Transverse colon (tissue), 4 donors: ENCODE measurements around the gene MIOX. TPM values are rescaled to one million over a fixed set of nuclear protein-coding genes. Genes with fewer than 3 reads are reported as not detected.

Experiments
- DNase-seq: peaks from one replicate; pipeline ENCODE4 v3.0.0-alpha.2; 2019
- H3K27ac ChIP-seq, 4 donors: fragments of 200-600 bp; sonication (generic); 2 replicates each; pipeline ENCODE4 v1.5.1; 2016 to 2018; ENCODE audit warnings: inconsistent platforms in 4 of 4
- H3K27me3 ChIP-seq: fragments of 200-600 bp; sonication (generic); 2 replicates; pipeline ENCODE4 v1.5.1; 2017; ENCODE audit warnings: inconsistent platforms
- H3K36me3 ChIP-seq, 4 donors: fragments of 200-600 bp; sonication (generic); 2 replicates each; pipeline ENCODE4 v1.5.1; 2017 to 2019; ENCODE audit warnings: inconsistent platforms in 4 of 4
- H3K4me1 ChIP-seq, 4 donors: fragments of 200-600 bp; sonication (generic); 2 replicates each; pipeline ENCODE4 v1.5.1; 2017 to 2020; ENCODE audit warnings: inconsistent platforms in 4 of 4
- H3K4me3 ChIP-seq, 4 donors: fragments of 200-600 bp; sonication (generic); 1 replicate in 1 of 4; 2 replicates in 3 of 4; pipeline versions ENCODE4 v1.5.1 to v1.6.1; 2017 to 2019; ENCODE audit warnings: inconsistent platforms in 4 of 4
- H3K9me3 ChIP-seq, 2 donors: fragments of 200-600 bp; sonication (generic); 2 replicates each; pipeline ENCODE4 v1.5.1; 2017 to 2019; ENCODE audit warnings: inconsistent platforms in 2 of 2
- EP300 ChIP-seq: sonication (generic); formaldehyde crosslinking; IDR thresholded peaks from one replicate; pipeline ENCODE4 v1.6.1; 2017; ENCODE audit warnings: antibody characterized with exemption, low read depth
- POLR2A ChIP-seq: fragments of 450-650 bp; IDR thresholded peaks from one replicate; pipeline ENCODE4 v1.6.1; 2016; ENCODE audit warnings: antibody characterized with exemption, mild to moderate bottlenecking, moderate library complexity
- POLR2AphosphoS5 ChIP-seq, 3 donors: sonication (generic); formaldehyde crosslinking; IDR thresholded peaks; one replicate each; pipeline ENCODE4 v1.6.1; 2016; ENCODE audit warnings: antibody characterized with exemption in 3 of 3
- WGBS, 2 donors: methylation state at CpG; one replicate each; pipeline ENCODE4 v1.1.5; 2018; ENCODE audit warnings: low coverage in 1 of 2; 5-methylcytosine and 5-hydroxymethylcytosine counted together
- in situ Hi-C, 4 donors: fragments of 200-750 bp; cut with MboI; loops; one replicate each; pipeline versions ENCODE4 v1.15.0 to v1.15.1; 2017; ENCODE audit warnings: low sequenced_read_pairs in 3 of 4, low pct_ligation_motif_present in 1 of 4, low pct_unique_long_range_greater_than_20kb in 1 of 4
- intact Hi-C: fragments of 100-400 bp; cut with DNase I; formaldehyde crosslinking; loops from one replicate; pipeline ENCODE4 v1.15.1; 2023; ENCODE audit warnings: low total_unique reads
- total RNA-seq, 4 donors: library from RNA; depleted of rRNA; stranded (reverse); fragments of >200 nt; gene quantifications; one replicate each; pipeline ENCODE4 v1.1.0, GENCODE V29; 2016
- TF ChIP-seq, protein P1 (sequence below), 5 experiments: fragments of 200-600 bp in 3 of 5; fragments of 450-650 bp in 2 of 5; sonication (generic) in 3 of 5; IDR thresholded peaks; 1 replicate in 2 of 5; 2 replicates in 3 of 5; pipeline ENCODE4 v1.5.1; 2016 to 2017; ENCODE audit warnings: antibody characterized with exemption in 5 of 5, inconsistent platforms in 3 of 5, mild to moderate bottlenecking in 2 of 5, moderate library complexity in 1 of 5

Gene MIOX
- total RNA-seq, 4 donors from 2014 or later, result not detected

DNA sequence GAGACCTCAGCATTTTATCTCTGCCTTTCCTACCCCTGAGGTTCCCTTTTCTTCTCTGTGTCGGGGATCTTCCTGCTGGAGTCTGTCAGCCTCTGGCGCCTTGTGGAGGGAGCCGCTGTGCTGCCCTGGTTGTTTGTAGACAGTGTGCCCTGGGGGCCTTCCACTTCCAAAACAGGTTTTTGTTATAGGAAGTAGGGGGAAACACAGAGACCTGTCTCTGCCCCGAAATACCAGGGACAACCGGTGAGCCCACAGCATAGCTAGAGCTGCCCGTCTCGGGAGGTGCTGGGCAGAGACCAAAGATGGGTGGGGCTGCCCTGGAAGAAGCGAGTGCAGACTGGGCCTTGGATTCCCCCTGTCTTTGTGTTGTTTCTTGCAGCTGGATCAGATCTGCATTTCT lies 29.4 kb downstream of the MIOX start:
- Histone ChIP-seq H3K27ac (no peak overlapping the region), H3K4me3 (no peak overlapping the region), H3K36me3 (peaks cover 0 to 21% (median 5%) of the 10 kb centered on the region in 4 donors), H3K4me1 (no peaks in the 10 kb centered on the region), H3K27me3 (no peaks in the 10 kb centered on the region), H3K9me3 (no peaks in the 10 kb centered on the region)
- DNase-seq, result no peak
- in situ Hi-C loops (no loop called here), intact Hi-C loops (no loop called here)
- no peak for TF ChIP-seq EP300
- no peak for TF ChIP-seq POLR2A
- TF ChIP-seq, protein P1, sequence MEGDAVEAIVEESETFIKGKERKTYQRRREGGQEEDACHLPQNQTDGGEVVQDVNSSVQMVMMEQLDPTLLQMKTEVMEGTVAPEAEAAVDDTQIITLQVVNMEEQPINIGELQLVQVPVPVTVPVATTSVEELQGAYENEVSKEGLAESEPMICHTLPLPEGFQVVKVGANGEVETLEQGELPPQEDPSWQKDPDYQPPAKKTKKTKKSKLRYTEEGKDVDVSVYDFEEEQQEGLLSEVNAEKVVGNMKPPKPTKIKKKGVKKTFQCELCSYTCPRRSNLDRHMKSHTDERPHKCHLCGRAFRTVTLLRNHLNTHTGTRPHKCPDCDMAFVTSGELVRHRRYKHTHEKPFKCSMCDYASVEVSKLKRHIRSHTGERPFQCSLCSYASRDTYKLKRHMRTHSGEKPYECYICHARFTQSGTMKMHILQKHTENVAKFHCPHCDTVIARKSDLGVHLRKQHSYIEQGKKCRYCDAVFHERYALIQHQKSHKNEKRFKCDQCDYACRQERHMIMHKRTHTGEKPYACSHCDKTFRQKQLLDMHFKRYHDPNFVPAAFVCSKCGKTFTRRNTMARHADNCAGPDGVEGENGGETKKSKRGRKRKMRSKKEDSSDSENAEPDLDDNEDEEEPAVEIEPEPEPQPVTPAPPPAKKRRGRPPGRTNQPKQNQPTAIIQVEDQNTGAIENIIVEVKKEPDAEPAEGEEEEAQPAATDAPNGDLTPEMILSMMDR (IDR thresholded peaks at IDR 0.05), result no peak
- no peak for TF ChIP-seq POLR2AphosphoS5 (IDR thresholded peaks at IDR 0.05)
- 94 to 100% methylated on average over 3 to 8 of the region's 8 CpGs for WGBS, 2 donors

DNA sequence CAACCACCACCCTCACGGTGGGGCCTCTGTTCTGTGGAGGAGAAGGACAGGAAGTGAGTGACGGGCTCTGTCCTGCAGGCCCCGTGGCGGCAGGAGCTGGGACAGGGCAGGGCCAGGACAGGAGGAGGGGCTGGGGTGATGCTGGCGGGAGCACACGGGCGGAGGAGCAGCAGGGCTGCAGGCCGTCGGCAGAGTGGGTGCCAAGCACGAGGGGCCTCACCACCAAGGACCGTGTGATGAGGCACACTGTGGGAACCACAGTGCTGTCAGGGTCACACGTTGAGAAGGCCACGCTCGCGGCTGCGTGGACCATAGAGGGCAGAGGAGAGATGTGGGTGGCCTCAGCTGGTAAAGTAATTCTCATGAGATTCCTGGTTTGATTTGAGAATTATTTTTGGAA lies 30.2 kb downstream of the MIOX start:
- no peak overlapping the region for H3K27ac ChIP-seq
- intact Hi-C loops, result no loop called here
- in situ Hi-C loops, result no loop called here
- 50 to 82% methylated on average over 1 to 16 of the region's 16 CpGs for WGBS, 2 donors
- no peak overlapping the region for H3K4me3 ChIP-seq
- H3K9me3 ChIP-seq, result no peaks in the 10 kb centered on the region
- no peaks in the 10 kb centered on the region for H3K27me3 ChIP-seq
- peaks cover 0 to 21% (median 5%) of the 10 kb centered on the region in 4 donors for H3K36me3 ChIP-seq
- DNase-seq, result no peak
- no peaks in the 10 kb centered on the region for H3K4me1 ChIP-seq
- TF ChIP-seq POLR2AphosphoS5 (IDR thresholded peaks at IDR 0.05), result no peak
- no peak for TF ChIP-seq POLR2A
- TF ChIP-seq, protein P1 (IDR thresholded peaks at IDR 0.05), result no peak
- TF ChIP-seq EP300, result no peak

DNA sequence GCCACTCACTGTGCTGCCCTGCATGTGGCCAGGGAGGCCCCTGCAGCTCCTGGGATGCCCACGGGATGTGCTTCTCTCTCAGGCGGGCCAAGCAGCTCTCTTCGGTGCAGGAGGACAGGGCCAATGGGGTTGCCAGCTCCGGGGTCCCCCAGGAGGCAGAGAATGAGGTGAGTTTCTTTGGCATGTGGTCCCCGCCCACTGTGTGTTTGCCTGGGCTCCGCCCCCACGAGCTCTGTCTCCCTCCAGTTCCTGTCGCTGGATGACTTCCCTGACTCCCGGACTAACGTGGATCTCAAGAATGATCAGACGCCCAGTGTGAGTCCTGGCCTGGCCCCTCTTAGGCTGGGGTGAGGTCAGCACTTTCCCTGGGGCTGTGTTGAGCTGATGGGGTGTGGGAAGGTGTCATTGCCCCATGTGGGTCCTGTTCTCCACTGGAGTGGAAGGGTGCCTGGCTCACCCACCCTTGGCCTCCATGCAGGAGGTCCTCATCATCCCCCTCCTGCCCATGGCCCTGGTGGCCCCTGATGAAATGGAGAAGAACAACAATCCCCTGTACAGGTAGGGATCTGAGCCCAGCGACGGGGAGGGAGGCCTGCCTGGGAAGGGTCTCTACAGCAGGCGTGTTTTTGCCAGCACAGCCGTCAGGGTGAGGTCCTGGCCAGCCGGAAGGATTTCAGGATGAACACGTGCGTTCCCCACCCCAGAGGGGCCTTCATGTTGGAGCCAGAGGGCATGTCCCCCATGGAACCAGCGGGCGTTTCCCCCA lies 31.0 kb downstream of the MIOX start:
- in situ Hi-C loops, result no loop called here
- intact Hi-C loops, result no loop called here
- DNase-seq, result no peak
- no peaks in the 10 kb centered on the region for H3K27me3 ChIP-seq
- H3K4me3 ChIP-seq, result no peak overlapping the region
- no peaks in the 10 kb centered on the region for H3K9me3 ChIP-seq
- no peaks in the 10 kb centered on the region for H3K4me1 ChIP-seq
- H3K36me3 ChIP-seq, result peaks cover 0 to 21% (median 7%) of the 10 kb centered on the region in 4 donors
- 91% methylated on average over 20 of the region's 20 CpGs; no CpG with 5 or more reads in 1 of the 2 donors for WGBS, 2 donors
- TF ChIP-seq EP300, result no peak
- no peak for TF ChIP-seq POLR2A
- no peak for TF ChIP-seq POLR2AphosphoS5 (IDR thresholded peaks at IDR 0.05)
- TF ChIP-seq, protein P1 (IDR thresholded peaks at IDR 0.05), result no peak
- no peak overlapping the region for H3K27ac ChIP-seq

DNA sequence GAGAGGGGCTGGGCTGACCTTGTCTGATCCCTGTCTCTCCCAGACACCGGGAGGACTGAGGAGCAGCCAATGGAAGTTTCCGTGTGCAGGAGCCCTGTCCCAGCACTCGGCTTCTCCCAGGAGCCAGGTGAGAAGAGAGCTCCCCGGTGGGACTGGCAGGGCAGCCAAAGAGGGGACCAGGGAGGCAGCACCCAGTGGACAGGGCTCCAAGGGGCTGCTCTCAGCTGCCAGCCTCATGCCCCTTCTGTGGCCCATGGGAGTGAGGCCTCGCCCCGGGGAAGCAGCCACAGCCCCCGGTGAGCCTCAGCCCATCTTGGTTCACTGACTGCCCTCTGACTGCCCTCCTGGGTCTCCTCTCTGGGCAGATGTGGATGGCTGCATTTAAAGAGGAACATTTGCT lies 31.9 kb downstream of the MIOX start:
- in situ Hi-C loops (no loop called here), intact Hi-C loops (no loop called here)
- 97% methylated on average over 6 of the region's 7 CpGs; no CpG with 5 or more reads in 1 of the 2 donors for WGBS, 2 donors
- TF ChIP-seq POLR2A, result no peak
- no peak for TF ChIP-seq EP300
- TF ChIP-seq POLR2AphosphoS5 (IDR thresholded peaks at IDR 0.05), result no peak
- TF ChIP-seq, protein P1 (IDR thresholded peaks at IDR 0.05), result no peak
- no peaks in the 10 kb centered on the region for H3K9me3 ChIP-seq
- peaks cover 0 to 21% (median 10%) of the 10 kb centered on the region in 4 donors for H3K36me3 ChIP-seq
- no peaks in the 10 kb centered on the region for H3K27me3 ChIP-seq
- no peak overlapping the region for H3K27ac ChIP-seq
- H3K4me1 ChIP-seq, result peaks cover 0 to 9% (median 5%) of the 10 kb centered on the region in 4 donors
- no peak overlapping the region for H3K4me3 ChIP-seq
- DNase-seq, result no peak
